ENCODE results near the gene FAM163A. TPM values are rescaled to one million over a fixed set of nuclear protein-coding genes. Genes with fewer than 3 reads are reported as not detected.

The FAM163A gene
- total and polyA plus RNA-seq, 7 experiments from 2014 or later: 0.06 to 0.17 (median 0.14) TPM; not detected in 4

GRCh38 chr1:179809506-179810366 is 66.6 kb downstream of the FAM163A start:
- Mint-ChIP-seq H3K27ac (peak overlapping the region in 6 of 9 donors; percentile 2 to 82 (median 26)), H3K36me3 (no peaks in the 10 kb centered on the region), H3K9me3 (peaks cover 0 to under 1% (median 0%) of the 10 kb centered on the region in 11 donors), H3K4me3 (peak overlapping the region in 5 of 10 donors; percentile 20 to 46 (median 32)), H3K4me1 (peaks cover 1 to 13% (median 12%) of the 10 kb centered on the region in 7 donors), H3K27me3 (peaks cover 0 to 6% (median 0%) of the 10 kb centered on the region in 5 donors)
- Histone ChIP-seq H3K4me3 (ENCODE audit: low read length) (no peak overlapping the region), H3K4me1 (ENCODE audit: control insufficient read depth in 2 of 2, insufficient read depth in 2 of 2, low read length in 2 of 2) (peaks cover 6 to 13% of the 10 kb centered on the region in 2 donors), H3K9me3 (ENCODE audit: control insufficient read depth in 2 of 3, low read length in 3 of 3) (no peaks in the 10 kb centered on the region), H3K27me3 (ENCODE audit: control insufficient read depth in 2 of 2, insufficient read depth in 2 of 2, low read length in 2 of 2) (no peaks in the 10 kb centered on the region), H3K27ac (ENCODE audit: low read depth, low read length) (no peak overlapping the region), H3K36me3 (ENCODE audit: control insufficient read depth in 2 of 3, insufficient read depth in 3 of 3, low read length in 3 of 3) (no peaks in the 10 kb centered on the region)
- ATAC-seq: peak; percentile 87
- intact Hi-C loops (cut with micrococcal nuclease): loop anchor here (1.0 to 10.0 kb wide), 8 partner anchors 23 to 1497 kb away; partner anchors contain the start of gene TOR3A (in 1 of the 2)
- CTCF ChIA-PET: interaction anchor here (0.5 to 17.1 kb wide), 21 partner anchors 9 to 1510 kb away, joined by 3 to 376 read pairs (median 4); no protein-coding TSS in a partner anchor
- peak; percentile 53 to 82 (median 78) for DNase-seq
- POLR2A ChIA-PET: interaction anchor here (0.6 to 1.4 kb wide), 6 partner anchors 21 to 729 kb away, joined by 3 to 5 read pairs (median 3); no protein-coding TSS in a partner anchor

- Histone ChIP-seq H3K27ac (ENCODE audit: low read depth, low read length) (no peak overlapping the region), H3K4me1 (ENCODE audit: control insufficient read depth in 2 of 2, insufficient read depth in 2 of 2, low read length in 2 of 2) (peaks cover 6 to 13% of the 10 kb centered on the region in 2 donors), H3K4me3 (ENCODE audit: low read length) (no peak overlapping the region), H3K9me3 (ENCODE audit: control insufficient read depth in 2 of 3, low read length in 3 of 3) (no peaks in the 10 kb centered on the region), H3K27me3 (ENCODE audit: control insufficient read depth in 2 of 2, insufficient read depth in 2 of 2, low read length in 2 of 2) (no peaks in the 10 kb centered on the region), H3K36me3 (ENCODE audit: control insufficient read depth in 2 of 3, insufficient read depth in 3 of 3, low read length in 3 of 3) (no peaks in the 10 kb centered on the region)
- intact Hi-C loops (cut with micrococcal nuclease): loop anchor here (1.0 to 10.0 kb wide), 8 partner anchors 22 to 1498 kb away; partner anchors contain the start of gene TOR3A (in 1 of the 2)
- peaks cover 0 to 6% (median 0%) of the 10 kb centered on the region in 5 donors for H3K27me3 Mint-ChIP-seq
- H3K4me1 Mint-ChIP-seq: peaks cover 7 to 19% (median 18%) of the 10 kb centered on the region in 7 donors
- H3K9me3 Mint-ChIP-seq: peaks cover 0 to 5% (median 0%) of the 10 kb centered on the region in 11 donors
- ATAC-seq: no peak
- CTCF ChIA-PET: interaction anchor here (0.6 to 17.1 kb wide), 16 partner anchors 8 to 689 kb away, joined by 3 to 376 read pairs (median 4); no protein-coding TSS in a partner anchor
- H3K36me3 Mint-ChIP-seq: no peaks in the 10 kb centered on the region
- POLR2A ChIA-PET: interaction anchor here (0.9 to 1.4 kb wide), 4 partner anchors 20 to 104 kb away, joined by 3 to 5 read pairs (median 4); no protein-coding TSS in a partner anchor
- no peak for DNase-seq
- H3K27ac Mint-ChIP-seq: peak overlapping the region in 3 of 9 donors; percentile 38 to 82 (median 53)
- H3K4me3 Mint-ChIP-seq: no peak overlapping the region
These were observed 67.2 kb downstream of the FAM163A start for GRCh38 chr1:179810367-179810715.

GRCh38 chr1:179812501-179813292 is 69.6 kb downstream of the FAM163A start:
- Mint-ChIP-seq H3K27ac (peak overlapping the region in 2 of 9 donors; percentile 38 to 41), H3K27me3 (peaks cover 0 to 15% (median 0%) of the 10 kb centered on the region in 5 donors), H3K36me3 (no peaks in the 10 kb centered on the region), H3K9me3 (peaks cover 0 to 5% (median 0%) of the 10 kb centered on the region in 11 donors), H3K4me1 (peaks cover 12 to 30% (median 25%) of the 10 kb centered on the region in 7 donors), H3K4me3 (peak overlapping the region in 6 of 10 donors; percentile 11 to 49 (median 25))
- Histone ChIP-seq H3K27ac (ENCODE audit: low read depth, low read length) (no peak overlapping the region), H3K9me3 (ENCODE audit: control insufficient read depth in 2 of 3, low read length in 3 of 3) (no peaks in the 10 kb centered on the region), H3K27me3 (ENCODE audit: control insufficient read depth in 2 of 2, insufficient read depth in 2 of 2, low read length in 2 of 2) (no peaks in the 10 kb centered on the region), H3K36me3 (ENCODE audit: control insufficient read depth in 2 of 3, insufficient read depth in 3 of 3, low read length in 3 of 3) (no peaks in the 10 kb centered on the region), H3K4me1 (ENCODE audit: control insufficient read depth in 2 of 2, insufficient read depth in 2 of 2, low read length in 2 of 2) (peaks cover 6 to 13% of the 10 kb centered on the region in 2 donors), H3K4me3 (ENCODE audit: low read length) (no peak overlapping the region)
- ATAC-seq: no peak
- POLR2A ChIA-PET: interaction anchor here (0.8 to 5.7 kb wide), 5 partner anchors 68 to 142 kb away, joined by 3 to 85 read pairs (median 3); partner anchors contain the start of genes CEP350, TOR1AIP1 and TOR1AIP2
- no peak for DNase-seq
- CTCF ChIA-PET: interaction anchor here (0.9 to 17.1 kb wide), 4 partner anchors 16 to 106 kb away, joined by 3 to 376 read pairs (median 10); no protein-coding TSS in a partner anchor
- intact Hi-C loops (cut with micrococcal nuclease): loop anchor here (5.0 to 10.0 kb wide), 6 partner anchors 345 to 1500 kb away; partner anchors contain the start of gene TOR3A (in 1 of the 2)

GRCh38 chr1:179813626-179814545 is 70.8 kb downstream of the FAM163A start:
- H3K9me3 Mint-ChIP-seq: peaks cover 0 to 5% (median 0%) of the 10 kb centered on the region in 11 donors
- H3K27me3 ChIP-seq (ENCODE audit: control insufficient read depth in 2 of 2, insufficient read depth in 2 of 2, low read length in 2 of 2): no peaks in the 10 kb centered on the region
- H3K27me3 Mint-ChIP-seq: peaks cover 0 to 15% (median 0%) of the 10 kb centered on the region in 5 donors
- H3K4me3 Mint-ChIP-seq: peak overlapping the region; percentile 89 to 98 (median 94)
- intact Hi-C loops (cut with micrococcal nuclease): loop anchor here (1.0 to 10.0 kb wide), 15 partner anchors 18 to 1502 kb away; partner anchors contain the start of genes CEP350 (in 1 of the 2), SOAT1 (in 1 of the 2), TOR3A (in 1 of the 2) and XPR1 (in 1 of the 2)
- peak overlapping the region in 8 of 9 donors; percentile 88 to 99 (median 96) for H3K27ac Mint-ChIP-seq
- H3K9me3 ChIP-seq (ENCODE audit: control insufficient read depth in 2 of 3, low read length in 3 of 3): no peaks in the 10 kb centered on the region
- ChIA-PET POLR2A (interaction anchor here (0.6 to 6.3 kb wide), 13 partner anchors 10 to 764 kb away, joined by 3 to 85 read pairs (median 7); partner anchors contain the start of genes CEP350, TOR1AIP1 and TOR1AIP2), CTCF (interaction anchor here (0.6 to 17.1 kb wide), 27 partner anchors 8 to 1330 kb away, joined by 3 to 376 read pairs (median 4); no protein-coding TSS in a partner anchor)
- H3K4me1 Mint-ChIP-seq: peaks cover 12 to 30% (median 25%) of the 10 kb centered on the region in 7 donors
- no peaks in the 10 kb centered on the region for H3K36me3 Mint-ChIP-seq
- peak overlapping the region; percentile 77 for H3K4me3 ChIP-seq (ENCODE audit: low read length)
- peak overlapping the region; percentile 69 for H3K27ac ChIP-seq (ENCODE audit: low read depth, low read length)
- no peaks in the 10 kb centered on the region for H3K36me3 ChIP-seq (ENCODE audit: control insufficient read depth in 2 of 3, insufficient read depth in 3 of 3, low read length in 3 of 3)
- H3K4me1 ChIP-seq (ENCODE audit: control insufficient read depth in 2 of 2, insufficient read depth in 2 of 2, low read length in 2 of 2): peaks cover 6 to 13% of the 10 kb centered on the region in 2 donors
- DNase-seq (peak in 1 of 9 donors; percentile 13), ATAC-seq (no peak)

- Histone ChIP-seq H3K27me3 (ENCODE audit: control insufficient read depth in 2 of 2, insufficient read depth in 2 of 2, low read length in 2 of 2) (no peaks in the 10 kb centered on the region), H3K4me3 (ENCODE audit: low read length) (peak overlapping the region; percentile 77), H3K36me3 (ENCODE audit: control insufficient read depth in 2 of 3, insufficient read depth in 3 of 3, low read length in 3 of 3) (no peaks in the 10 kb centered on the region), H3K27ac (ENCODE audit: low read depth, low read length) (peak overlapping the region; percentile 69), H3K9me3 (ENCODE audit: control insufficient read depth in 2 of 3, low read length in 3 of 3) (no peaks in the 10 kb centered on the region), H3K4me1 (ENCODE audit: control insufficient read depth in 2 of 2, insufficient read depth in 2 of 2, low read length in 2 of 2) (peaks cover 6 to 12% of the 10 kb centered on the region in 2 donors)
- Mint-ChIP-seq H3K27me3 (peaks cover 0 to 15% (median 0%) of the 10 kb centered on the region in 5 donors), H3K4me1 (peaks cover 12 to 30% (median 25%) of the 10 kb centered on the region in 7 donors), H3K36me3 (no peaks in the 10 kb centered on the region), H3K9me3 (peaks cover 0 to 5% (median 0%) of the 10 kb centered on the region in 11 donors), H3K4me3 (peak overlapping the region; percentile 89 to 98 (median 94)), H3K27ac (peak overlapping the region; percentile 44 to 99 (median 95))
- intact Hi-C loops (cut with micrococcal nuclease): loop anchor here (1.0 to 10.0 kb wide), 15 partner anchors 18 to 1502 kb away; partner anchors contain the start of genes CEP350 (in 1 of the 2), SOAT1 (in 1 of the 2), TOR3A (in 1 of the 2) and XPR1 (in 1 of the 2)
- ATAC-seq (no peak), DNase-seq (no peak)
- CTCF ChIA-PET: interaction anchor here (0.6 to 17.1 kb wide), 30 partner anchors 9 to 1329 kb away, joined by 3 to 376 read pairs (median 4); no protein-coding TSS in a partner anchor
- POLR2A ChIA-PET: interaction anchor here (0.6 to 6.3 kb wide), 13 partner anchors 9 to 764 kb away, joined by 3 to 85 read pairs (median 7); partner anchors contain the start of genes CEP350, TOR1AIP1 and TOR1AIP2
These were observed 71.4 kb downstream of the FAM163A start for GRCh38 chr1:179814546-179814838.

All from naive thymus-derived CD4-positive, alpha-beta T cell (primary cell).